Esophagus squamous epithelium (tissue), 4 donors: ENCODE measurements around the gene FZD10.

Experiments used
- CTCF ChIP-seq, 6 experiments: fragments of 450-650 bp in 4 of 6; fragments of 200-600 bp in 2 of 6; sonication (generic) in 2 of 6; IDR thresholded peaks; one replicate each; pipeline ENCODE4 v1.5.1; 2016 to 2019; ENCODE audit warnings: antibody characterized with exemption in 6 of 6, mild to moderate bottlenecking in 4 of 6, moderate library complexity in 4 of 6
- POLR2A ChIP-seq, 4 donors: fragments of 450-650 bp; IDR thresholded peaks; one replicate each; pipeline ENCODE4 v1.6.1; 2017; ENCODE audit warnings: antibody characterized with exemption in 4 of 4, mild to moderate bottlenecking in 4 of 4, moderate library complexity in 3 of 4

GRCh38 chr12:130155416-130156073 is 6.7 kb upstream of the FZD10 start:
- TF ChIP-seq CTCF (IDR thresholded peaks at IDR 0.05) (no peak), POLR2A (IDR thresholded peaks at IDR 0.05) (no peak)
